Measurements from ENCODE around the gene IQSEC3.

GRCh38 chr12:120951-121350, 54.4 kb downstream of the IQSEC3 start:
- TF ChIP-seq FOXK2 (IDR thresholded peaks at IDR 0.05) (no peak), SP1 (IDR thresholded peaks at IDR 0.05) (no peak), TARDBP (IDR thresholded peaks at IDR 0.05) (no peak)
